Measurements from ENCODE around the gene DMD. TPM values are rescaled to one million over a fixed set of nuclear protein-coding genes. Genes with fewer than 3 reads are reported as not detected.

Gene DMD
- total RNA-seq, 2 donors from 2014 or later, result 0.43 to 2.0 TPM

- ATAC-seq, result no peak
- H3K9me3 Mint-ChIP-seq, result no peaks in the 10 kb centered on the region
- H3K27ac Mint-ChIP-seq, result no peak overlapping the region
These were observed 225.8 kb downstream of the DMD start for GRCh38 chrX:32985544-32985943.

GRCh38 chrX:32966821-32967355, 244.5 kb downstream of the DMD start:
- Mint-ChIP-seq H3K36me3 (no peaks in the 10 kb centered on the region), H3K27ac (no peak overlapping the region), H3K9me3 (peaks cover 9 to 11% of the 10 kb centered on the region in 2 donors)
- ATAC-seq (no peak), DNase-seq (ENCODE audit: low spot score in 2 of 2) (no peak)

More at GRCh38 chrX:32985544-32985943, 225.8 kb downstream of the DMD start:
- DNase-seq (ENCODE audit: low spot score in 2 of 2), result no peak
- H3K36me3 Mint-ChIP-seq, result no peaks in the 10 kb centered on the region

GRCh38 chrX:32954125-32954524, 257.2 kb downstream of the DMD start:
- Mint-ChIP-seq H3K36me3 (no peaks in the 10 kb centered on the region), H3K9me3 (no peaks in the 10 kb centered on the region), H3K27ac (no peak overlapping the region)
- ATAC-seq (no peak), DNase-seq (ENCODE audit: low spot score in 2 of 2) (no peak)

GRCh38 chrX:32948130-32948529, 263.2 kb downstream of the DMD start:
- Mint-ChIP-seq H3K9me3 (no peaks in the 10 kb centered on the region), H3K27ac (no peak overlapping the region), H3K36me3 (no peaks in the 10 kb centered on the region)

GRCh38 chrX:32937043-32937442, 274.3 kb downstream of the DMD start:
- no peak for DNase-seq (ENCODE audit: low spot score in 2 of 2)
- Mint-ChIP-seq H3K9me3 (peaks cover 0 to 5% of the 10 kb centered on the region in 2 donors), H3K27ac (no peak overlapping the region), H3K36me3 (no peaks in the 10 kb centered on the region)
- no peak for ATAC-seq

More at GRCh38 chrX:32948130-32948529, 263.2 kb downstream of the DMD start:
- DNase-seq (ENCODE audit: low spot score in 2 of 2) (no peak), ATAC-seq (no peak)

GRCh38 chrX:32933548-32933947, 277.8 kb downstream of the DMD start:
- H3K27ac Mint-ChIP-seq, result no peak overlapping the region
- H3K36me3 Mint-ChIP-seq, result no peaks in the 10 kb centered on the region
- H3K9me3 Mint-ChIP-seq, result no peaks in the 10 kb centered on the region
- ATAC-seq (no peak), DNase-seq (ENCODE audit: low spot score in 2 of 2) (no peak)

GRCh38 chrX:32929040-32929439, 282.3 kb downstream of the DMD start:
- Mint-ChIP-seq H3K27ac (no peak overlapping the region), H3K9me3 (peaks cover 0 to 4% of the 10 kb centered on the region in 2 donors), H3K36me3 (no peaks in the 10 kb centered on the region)
- ATAC-seq, result no peak
- DNase-seq (ENCODE audit: low spot score in 2 of 2), result no peak

- DNase-seq (ENCODE audit: low spot score in 2 of 2), result no peak
- no peaks in the 10 kb centered on the region for H3K36me3 Mint-ChIP-seq
- ATAC-seq, result no peak
- no peaks in the 10 kb centered on the region for H3K9me3 Mint-ChIP-seq
- no peak overlapping the region for H3K27ac Mint-ChIP-seq
These were observed 315.3 kb downstream of the DMD start for GRCh38 chrX:32896088-32896487.

GRCh38 chrX:32894679-32895078, 316.7 kb downstream of the DMD start:
- H3K9me3 Mint-ChIP-seq, result no peaks in the 10 kb centered on the region
- ATAC-seq, result no peak
- H3K36me3 Mint-ChIP-seq, result no peaks in the 10 kb centered on the region
- DNase-seq (ENCODE audit: low spot score in 2 of 2), result no peak
- H3K27ac Mint-ChIP-seq, result no peak overlapping the region

- ATAC-seq (no peak), DNase-seq (ENCODE audit: low spot score in 2 of 2) (no peak)
- H3K9me3 Mint-ChIP-seq, result no peaks in the 10 kb centered on the region
- H3K27ac Mint-ChIP-seq, result no peak overlapping the region
- H3K36me3 Mint-ChIP-seq, result no peaks in the 10 kb centered on the region
These were observed 317.6 kb downstream of the DMD start for GRCh38 chrX:32893751-32894150.

GRCh38 chrX:32877592-32877991, 333.8 kb downstream of the DMD start:
- H3K27ac Mint-ChIP-seq, result no peak overlapping the region
- H3K36me3 Mint-ChIP-seq, result peaks cover 0 to 5% of the 10 kb centered on the region in 2 donors
- H3K9me3 Mint-ChIP-seq, result peaks cover 8 to 9% of the 10 kb centered on the region in 2 donors
- ATAC-seq (no peak), DNase-seq (ENCODE audit: low spot score in 2 of 2) (no peak)

- H3K36me3 Mint-ChIP-seq, result peaks cover 0 to 5% of the 10 kb centered on the region in 2 donors
- no peak overlapping the region for H3K27ac Mint-ChIP-seq
- peaks cover 8 to 12% of the 10 kb centered on the region in 2 donors for H3K9me3 Mint-ChIP-seq
- DNase-seq (ENCODE audit: low spot score in 2 of 2), result no peak
- no peak for ATAC-seq
These were observed 336.5 kb downstream of the DMD start for GRCh38 chrX:32874839-32875238.

- no peak overlapping the region for H3K27ac Mint-ChIP-seq
- ATAC-seq (no peak), DNase-seq (ENCODE audit: low spot score in 2 of 2) (no peak)
- peaks cover 0 to 5% of the 10 kb centered on the region in 2 donors for H3K36me3 Mint-ChIP-seq
- peaks cover 8 to 12% of the 10 kb centered on the region in 2 donors for H3K9me3 Mint-ChIP-seq
These were observed 337.6 kb downstream of the DMD start for GRCh38 chrX:32873786-32874185.

GRCh38 chrX:32871636-32872035, 339.7 kb downstream of the DMD start:
- no peak for DNase-seq (ENCODE audit: low spot score in 2 of 2)
- Mint-ChIP-seq H3K27ac (no peak overlapping the region), H3K36me3 (peaks cover 0 to 5% of the 10 kb centered on the region in 2 donors), H3K9me3 (peaks cover 8 to 12% of the 10 kb centered on the region in 2 donors)
- ATAC-seq, result no peak

GRCh38 chrX:32868524-32868895, 342.8 kb downstream of the DMD start:
- H3K9me3 Mint-ChIP-seq, result peaks cover 0 to 4% of the 10 kb centered on the region in 2 donors
- H3K27ac Mint-ChIP-seq, result no peak overlapping the region
- ATAC-seq (no peak), DNase-seq (ENCODE audit: low spot score in 2 of 2) (no peak)
- no peaks in the 10 kb centered on the region for H3K36me3 Mint-ChIP-seq

- Mint-ChIP-seq H3K27ac (no peak overlapping the region), H3K36me3 (no peaks in the 10 kb centered on the region), H3K9me3 (peaks cover 0 to 6% of the 10 kb centered on the region in 2 donors)
- no peak for DNase-seq (ENCODE audit: low spot score in 2 of 2)
- no peak for ATAC-seq
These were observed 343.4 kb downstream of the DMD start for GRCh38 chrX:32867781-32868523.

GRCh38 chrX:32852203-32852602, 359.1 kb downstream of the DMD start:
- peaks cover 0 to 10% of the 10 kb centered on the region in 2 donors for H3K9me3 Mint-ChIP-seq
- H3K36me3 Mint-ChIP-seq, result no peaks in the 10 kb centered on the region
- H3K27ac Mint-ChIP-seq, result no peak overlapping the region
- DNase-seq (ENCODE audit: low spot score in 2 of 2) (no peak), ATAC-seq (no peak)

- peaks cover 0 to 9% of the 10 kb centered on the region in 2 donors for H3K9me3 Mint-ChIP-seq
- no peak for DNase-seq (ENCODE audit: low spot score in 2 of 2)
- no peaks in the 10 kb centered on the region for H3K36me3 Mint-ChIP-seq
- H3K27ac Mint-ChIP-seq, result no peak overlapping the region
- no peak for ATAC-seq
These were observed 359.8 kb downstream of the DMD start for GRCh38 chrX:32851556-32851955.
